ENCODE data around the gene CCL28. TPM values are rescaled to one million over a fixed set of nuclear protein-coding genes. Genes with fewer than 3 reads are reported as not detected.
"Not testable (repeated sequence)": the region's sequence is repeated elsewhere in the genome, so short reads cannot be mapped to it uniquely, and the experiment has no call there.

CCL28 gene
- total RNA-seq, 1 experiment from 2014 or later: 8.6 TPM

DNA sequence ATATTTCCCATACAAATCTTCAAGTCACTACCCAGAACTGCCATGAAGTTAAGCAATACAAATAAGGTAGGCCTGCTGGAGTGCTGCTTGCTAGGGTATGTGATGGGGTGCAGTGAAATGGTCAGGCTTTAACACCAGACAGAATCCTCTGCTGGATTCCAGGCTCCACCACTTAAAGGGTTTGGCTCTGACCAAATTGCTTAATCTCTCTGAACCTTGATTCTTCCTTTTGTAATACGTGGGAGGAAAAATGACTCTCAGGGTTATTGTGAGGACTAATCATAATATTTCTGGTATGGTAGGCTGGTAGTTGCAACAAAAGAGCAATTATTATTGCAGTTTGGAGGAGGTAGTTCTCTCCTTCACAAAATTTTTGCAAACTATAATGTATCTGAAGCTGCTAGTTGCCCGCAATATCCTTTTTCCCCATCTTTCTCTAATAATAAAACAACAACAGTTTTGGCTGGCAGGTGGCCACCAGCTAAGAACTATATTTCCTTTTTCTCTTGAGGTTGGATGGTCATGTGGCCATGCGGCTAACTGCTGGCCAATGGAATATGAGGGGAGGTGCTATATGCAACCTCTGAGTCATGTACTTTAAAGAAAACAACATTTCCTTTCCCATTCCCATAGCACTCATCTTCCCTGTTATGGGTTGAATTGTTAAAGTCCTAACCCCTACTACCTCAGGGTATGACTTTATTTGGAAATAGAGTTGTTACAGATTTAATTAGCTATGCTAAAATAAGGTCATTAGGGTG, 44.1 kb downstream of the CCL28 start:
- Histone ChIP-seq H3K4me3 (ENCODE audit: low read depth, low read length) (no peak overlapping the region), H3K36me3 (ENCODE audit: control insufficient read depth, insufficient read depth, low read length) (no peaks in the 10 kb centered on the region), H3K4me1 (peaks cover 35% of the 10 kb centered on the region), H3K9me3 (no peaks in the 10 kb centered on the region), H3K27me3 (replicated peaks; ENCODE audit: control insufficient read depth, insufficient read depth, low read length) (no peaks in the 10 kb centered on the region)
- DNase-seq: no peak
- H3K36me3 Mint-ChIP-seq (ENCODE audit: insufficient read depth, unreplicated experiment): no peaks in the 10 kb centered on the region
- no peak overlapping the region for H3K4me3 Mint-ChIP-seq (ENCODE audit: unreplicated experiment)
- TF ChIP-seq, protein P1, sequence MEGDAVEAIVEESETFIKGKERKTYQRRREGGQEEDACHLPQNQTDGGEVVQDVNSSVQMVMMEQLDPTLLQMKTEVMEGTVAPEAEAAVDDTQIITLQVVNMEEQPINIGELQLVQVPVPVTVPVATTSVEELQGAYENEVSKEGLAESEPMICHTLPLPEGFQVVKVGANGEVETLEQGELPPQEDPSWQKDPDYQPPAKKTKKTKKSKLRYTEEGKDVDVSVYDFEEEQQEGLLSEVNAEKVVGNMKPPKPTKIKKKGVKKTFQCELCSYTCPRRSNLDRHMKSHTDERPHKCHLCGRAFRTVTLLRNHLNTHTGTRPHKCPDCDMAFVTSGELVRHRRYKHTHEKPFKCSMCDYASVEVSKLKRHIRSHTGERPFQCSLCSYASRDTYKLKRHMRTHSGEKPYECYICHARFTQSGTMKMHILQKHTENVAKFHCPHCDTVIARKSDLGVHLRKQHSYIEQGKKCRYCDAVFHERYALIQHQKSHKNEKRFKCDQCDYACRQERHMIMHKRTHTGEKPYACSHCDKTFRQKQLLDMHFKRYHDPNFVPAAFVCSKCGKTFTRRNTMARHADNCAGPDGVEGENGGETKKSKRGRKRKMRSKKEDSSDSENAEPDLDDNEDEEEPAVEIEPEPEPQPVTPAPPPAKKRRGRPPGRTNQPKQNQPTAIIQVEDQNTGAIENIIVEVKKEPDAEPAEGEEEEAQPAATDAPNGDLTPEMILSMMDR (IDR thresholded peaks at IDR 0.05; ENCODE audit: insufficient read depth in 1 of 2, low read depth in 1 of 2, low read length in 1 of 2, severe bottlenecking in 1 of 2, unreplicated experiment in 1 of 2): no peak
- H3K27ac Mint-ChIP-seq (ENCODE audit: unreplicated experiment): peak overlapping the region; percentile 77
- POLR2A ChIA-PET: no interaction called here
- H3K4me1 Mint-ChIP-seq (ENCODE audit: low read depth, unreplicated experiment): peaks cover 23% of the 10 kb centered on the region
- no TSS peak for BruUV-seq (replicated peaks)
- no peaks in the 10 kb centered on the region for H3K27me3 Mint-ChIP-seq (ENCODE audit: insufficient read depth, unreplicated experiment)
- H3K9me3 Mint-ChIP-seq (ENCODE audit: unreplicated experiment): peaks cover 9% of the 10 kb centered on the region
- intact Hi-C loops (cut with micrococcal nuclease; ENCODE audit: unreplicated experiment): no loop called here
- CTCF ChIA-PET: no interaction called here

- ChIA-PET CTCF (no interaction called here), POLR2A (no interaction called here)
- peaks cover 23% of the 10 kb centered on the region for H3K4me1 Mint-ChIP-seq (ENCODE audit: low read depth, unreplicated experiment)
- no TSS peak for BruUV-seq (replicated peaks)
- peaks cover 9% of the 10 kb centered on the region for H3K9me3 Mint-ChIP-seq (ENCODE audit: unreplicated experiment)
- H3K36me3 Mint-ChIP-seq (ENCODE audit: insufficient read depth, unreplicated experiment): no peaks in the 10 kb centered on the region
- H3K27ac Mint-ChIP-seq (ENCODE audit: unreplicated experiment): peak overlapping the region; percentile 77
- intact Hi-C loops (cut with micrococcal nuclease; ENCODE audit: unreplicated experiment): no loop called here
- H3K27me3 ChIP-seq (replicated peaks; ENCODE audit: control insufficient read depth, insufficient read depth, low read length): no peaks in the 10 kb centered on the region
- H3K36me3 ChIP-seq (ENCODE audit: control insufficient read depth, insufficient read depth, low read length): no peaks in the 10 kb centered on the region
- DNase-seq: no peak
- H3K4me3 Mint-ChIP-seq (ENCODE audit: unreplicated experiment): no peak overlapping the region
- no peaks in the 10 kb centered on the region for H3K9me3 ChIP-seq
- H3K4me1 ChIP-seq: peaks cover 35% of the 10 kb centered on the region
- TF ChIP-seq, protein P1 (IDR thresholded peaks at IDR 0.05; ENCODE audit: insufficient read depth in 1 of 2, low read depth in 1 of 2, low read length in 1 of 2, severe bottlenecking in 1 of 2, unreplicated experiment in 1 of 2): no peak
- no peak overlapping the region for H3K4me3 ChIP-seq (ENCODE audit: low read depth, low read length)
- no peaks in the 10 kb centered on the region for H3K27me3 Mint-ChIP-seq (ENCODE audit: insufficient read depth, unreplicated experiment)
Observed at GRCh38 chr5:43367453-43367852, 44.7 kb downstream of the CCL28 start.

- H3K9me3 Mint-ChIP-seq (ENCODE audit: unreplicated experiment): peaks cover 11% of the 10 kb centered on the region
- H3K36me3 ChIP-seq (ENCODE audit: control insufficient read depth, insufficient read depth, low read length); H3K4me3 ChIP-seq (ENCODE audit: low read depth, low read length); H3K9me3 ChIP-seq; H3K27me3 Mint-ChIP-seq (ENCODE audit: insufficient read depth, unreplicated experiment); CTCF ChIA-PET; POLR2A ChIA-PET; H3K36me3 Mint-ChIP-seq (ENCODE audit: insufficient read depth, unreplicated experiment); intact Hi-C loops (cut with micrococcal nuclease; ENCODE audit: unreplicated experiment); H3K27me3 ChIP-seq (replicated peaks; ENCODE audit: control insufficient read depth, insufficient read depth, low read length); BruUV-seq (replicated peaks); H3K4me3 Mint-ChIP-seq (ENCODE audit: unreplicated experiment); H3K27ac Mint-ChIP-seq (ENCODE audit: unreplicated experiment); DNase-seq: not testable (repeated sequence)
- H3K4me1 Mint-ChIP-seq (ENCODE audit: low read depth, unreplicated experiment): peaks cover 19% of the 10 kb centered on the region
- H3K4me1 ChIP-seq: peaks cover 29% of the 10 kb centered on the region
Observed at GRCh38 chr5:43366680-43367246, 45.4 kb downstream of the CCL28 start.

DNA sequence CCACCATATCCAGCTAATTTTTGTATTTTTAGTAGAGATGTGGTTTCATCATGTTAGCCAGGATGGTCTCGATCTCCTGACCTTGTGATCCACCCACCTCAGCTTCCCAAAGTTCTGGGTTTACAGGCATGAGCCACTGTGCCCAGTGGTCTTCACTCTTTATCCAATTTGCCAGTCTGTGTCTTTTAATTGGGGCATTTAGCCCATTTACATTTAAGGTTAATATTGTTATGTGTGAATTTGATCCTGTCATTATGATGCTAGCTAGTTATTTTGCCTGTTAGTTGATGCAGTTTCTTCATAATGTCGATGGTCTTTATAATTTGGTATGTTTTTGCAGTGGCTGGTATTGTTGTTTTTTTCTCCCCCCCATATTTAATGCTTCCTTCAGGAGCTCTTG, 47.0 kb downstream of the CCL28 start:
- CTCF ChIA-PET; H3K27me3 Mint-ChIP-seq (ENCODE audit: insufficient read depth, unreplicated experiment); H3K4me1 Mint-ChIP-seq (ENCODE audit: low read depth, unreplicated experiment); H3K27me3 ChIP-seq (replicated peaks; ENCODE audit: control insufficient read depth, insufficient read depth, low read length); H3K4me3 Mint-ChIP-seq (ENCODE audit: unreplicated experiment); H3K27ac Mint-ChIP-seq (ENCODE audit: unreplicated experiment); H3K4me3 ChIP-seq (ENCODE audit: low read depth, low read length); H3K36me3 Mint-ChIP-seq (ENCODE audit: insufficient read depth, unreplicated experiment); intact Hi-C loops (cut with micrococcal nuclease; ENCODE audit: unreplicated experiment); POLR2A ChIA-PET; BruUV-seq (replicated peaks); H3K36me3 ChIP-seq (ENCODE audit: control insufficient read depth, insufficient read depth, low read length); H3K9me3 Mint-ChIP-seq (ENCODE audit: unreplicated experiment); H3K9me3 ChIP-seq; DNase-seq: not testable (repeated sequence)
- peaks cover 13% of the 10 kb centered on the region for H3K4me1 ChIP-seq

Measured in Caco-2 (cell line).